HG03064 (cell line): ENCODE results near the gene MRPL9.
"Not testable (repeated sequence)": the region's sequence is repeated elsewhere in the genome, so short reads cannot be mapped to it uniquely, and the experiment has no call there.

Source experiments
- ATAC-seq: cut with Tn5 transposase; IDR thresholded peaks from one replicate; pipeline ENCODE4 v1.9.1; 2021; ENCODE audit warnings: low read depth; ENCODE audit not compliant: unreplicated experiment

The MRPL9 gene

GRCh38 chr1:151787689-151788088 is 24.4 kb upstream of the MRPL9 start:
- no peak for ATAC-seq

- ATAC-seq: no peak
These were observed 20.5 kb upstream of the MRPL9 start for GRCh38 chr1:151783796-151784195.

DNA sequence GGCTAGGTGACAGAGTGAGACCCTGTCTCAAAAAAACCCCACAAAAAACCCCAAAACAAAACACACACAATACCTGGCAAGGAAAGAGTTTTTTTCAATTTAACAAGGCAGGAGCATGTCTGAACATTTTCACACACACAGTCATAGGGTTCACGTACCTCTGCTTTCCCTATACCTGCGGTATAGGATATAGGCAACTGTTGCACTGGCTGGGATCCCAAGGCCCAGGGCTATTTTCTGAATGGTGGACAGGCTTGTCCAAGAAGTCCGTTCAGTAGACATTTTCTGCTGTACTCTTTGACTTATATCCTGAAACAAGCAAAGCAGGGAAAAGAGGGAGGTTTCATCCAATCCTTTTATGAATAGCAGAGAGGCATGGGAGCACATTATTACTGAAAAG is 19.4 kb upstream of the MRPL9 start:
- ATAC-seq: no peak

- not testable (repeated sequence) for ATAC-seq
These were observed 18.7 kb upstream of the MRPL9 start for GRCh38 chr1:151782026-151782425.

DNA sequence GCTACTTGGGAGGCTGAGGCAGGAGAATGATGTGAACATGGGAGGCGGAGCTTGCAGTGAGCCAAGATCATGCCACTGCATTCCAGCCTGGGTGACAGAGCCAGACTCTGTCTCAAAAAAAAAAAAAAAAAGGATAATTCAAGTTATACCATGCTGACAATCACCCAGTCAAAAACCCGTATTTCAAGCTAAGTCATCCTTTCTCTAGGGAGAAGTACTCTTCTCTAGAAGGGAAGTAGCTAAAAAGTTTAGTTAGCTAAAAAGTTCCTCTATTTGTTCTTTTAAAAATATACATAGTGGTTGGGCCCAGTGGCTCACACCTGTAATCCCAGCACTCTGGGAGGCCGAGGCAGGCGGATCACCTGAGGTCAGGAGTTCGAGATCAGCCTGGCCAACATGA is 17.4 kb upstream of the MRPL9 start:
- not testable (repeated sequence) for ATAC-seq

- no peak for ATAC-seq
These were observed 16.6 kb upstream of the MRPL9 start for GRCh38 chr1:151779852-151780251.

GRCh38 chr1:151777317-151777716 is 14.0 kb upstream of the MRPL9 start:
- no peak for ATAC-seq

GRCh38 chr1:151776665-151777062 is 13.4 kb upstream of the MRPL9 start:
- no peak for ATAC-seq

DNA sequence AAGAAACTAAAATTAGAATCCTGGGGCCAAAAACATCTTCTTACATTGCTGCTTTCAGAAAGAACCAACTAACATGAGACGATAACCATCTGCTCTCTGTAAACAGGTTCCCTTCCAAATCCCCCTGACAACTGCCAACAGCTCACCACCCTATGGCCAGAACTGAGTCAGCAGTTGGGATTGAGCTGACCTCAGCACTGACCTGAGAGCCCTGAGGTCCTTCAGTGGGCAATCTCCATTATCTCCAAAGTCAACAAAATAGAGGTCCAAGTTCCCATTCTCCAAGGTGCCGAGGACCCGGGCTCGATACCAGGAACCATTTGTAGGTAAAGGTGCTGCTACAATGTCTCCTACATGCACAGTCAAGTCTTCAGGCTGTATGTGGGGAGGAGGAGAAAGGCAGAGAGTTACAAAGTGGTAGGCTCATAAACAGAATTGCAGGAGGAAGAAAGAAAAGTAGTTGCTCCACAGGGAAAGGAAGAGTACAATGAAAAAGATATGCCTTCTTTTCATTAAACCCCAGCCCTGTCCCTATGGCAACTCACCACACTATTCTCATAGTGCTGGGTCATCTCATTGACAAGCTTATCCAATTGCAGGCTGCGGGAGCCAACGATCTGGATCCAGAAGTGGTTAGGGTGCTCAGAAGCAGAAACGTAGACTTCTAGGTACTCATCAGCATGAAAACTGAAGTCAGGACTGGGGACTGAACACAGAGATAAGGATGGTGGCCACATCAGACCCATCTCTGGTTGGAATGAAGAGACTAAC is 12.8 kb upstream of the MRPL9 start:
- no peak for ATAC-seq

GRCh38 chr1:151774256-151774922 is 11.1 kb upstream of the MRPL9 start:
- ATAC-seq: no peak

DNA sequence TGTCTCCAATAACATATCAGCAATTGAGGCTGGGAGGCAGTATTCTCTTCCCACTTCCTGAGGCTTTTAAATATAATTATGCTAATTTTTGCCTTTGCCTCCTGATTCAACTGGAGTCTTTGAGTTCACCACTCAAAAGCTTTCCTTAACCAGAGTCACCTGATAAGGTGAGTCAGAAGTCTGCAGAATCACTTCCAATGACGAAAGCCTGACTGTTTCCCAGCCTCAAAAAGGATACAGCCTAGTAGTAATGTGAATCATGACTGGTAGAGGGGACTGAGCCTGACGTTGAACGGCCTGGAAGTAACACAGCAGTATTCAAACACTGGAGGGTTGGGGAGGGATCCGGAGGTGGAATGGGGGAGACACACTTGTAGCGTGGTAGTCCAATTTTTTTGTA is 10.4 kb upstream of the MRPL9 start:
- ATAC-seq: no peak

DNA sequence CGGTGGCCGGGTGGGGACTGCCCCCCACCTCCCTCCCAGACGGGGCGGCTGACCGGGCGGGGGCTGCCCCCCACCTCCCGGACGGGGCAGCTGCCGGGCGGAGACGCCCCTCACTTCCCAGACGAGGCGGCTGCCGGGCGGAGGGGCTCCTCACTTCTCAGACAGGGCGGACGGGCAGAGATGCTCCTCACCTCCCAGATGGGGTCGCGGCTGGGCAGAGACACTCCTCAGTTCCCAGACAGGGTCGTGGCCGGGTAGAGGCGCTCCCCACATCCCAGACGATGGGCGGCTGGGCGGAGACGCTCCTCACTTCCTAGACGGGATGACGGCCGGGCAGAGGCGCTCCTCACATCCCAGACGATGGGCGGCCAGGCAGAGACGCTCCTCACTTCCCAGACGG is 6.0 kb upstream of the MRPL9 start:
- not testable (repeated sequence) for ATAC-seq

- ATAC-seq: not testable (repeated sequence)
These were observed 5.2 kb upstream of the MRPL9 start for GRCh38 chr1:151768351-151769066.

- ATAC-seq: no peak
These were observed 694 bp upstream of the MRPL9 start for GRCh38 chr1:151763990-151764389.

DNA sequence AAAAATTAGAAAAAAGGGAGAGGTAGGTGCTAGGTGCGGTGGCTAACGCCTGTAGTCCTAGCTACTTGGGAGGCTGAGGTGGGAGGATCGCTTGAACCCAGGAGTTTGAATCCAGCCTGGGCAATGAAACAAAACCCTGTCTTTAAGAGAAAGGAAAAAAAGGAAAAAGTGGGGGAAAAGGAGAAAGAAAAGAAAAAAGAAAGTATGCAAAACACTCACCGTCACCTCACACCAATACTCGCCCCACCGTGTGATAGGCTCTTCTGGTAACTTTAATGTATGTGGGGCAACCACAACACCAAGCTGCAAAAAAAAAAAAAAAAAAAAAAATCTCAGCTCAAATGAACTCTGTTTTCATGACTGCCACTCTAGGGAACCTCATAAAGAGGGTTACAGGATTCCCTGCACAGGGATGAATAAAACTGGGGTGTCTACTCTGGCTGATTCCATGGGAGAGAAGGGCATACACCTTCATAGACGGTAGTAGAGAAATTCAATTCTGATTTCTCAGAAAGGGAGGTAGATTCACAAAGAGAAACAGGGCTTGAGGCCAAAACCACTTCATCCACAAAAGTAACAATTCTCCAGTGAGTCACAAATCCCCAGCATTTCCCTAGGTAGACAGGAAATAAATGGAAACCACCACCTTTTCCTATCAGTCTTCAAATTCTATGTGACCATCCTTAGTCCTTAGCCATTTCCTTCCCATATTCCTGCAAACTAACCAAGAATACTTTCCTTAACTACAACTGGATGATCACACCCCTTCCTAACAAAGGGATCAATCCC is 2.5 kb downstream of the MRPL9 start:
- ATAC-seq: no peak

GRCh38 chr1:151759241-151759640 is 4.1 kb downstream of the MRPL9 start:
- ATAC-seq: no peak

DNA sequence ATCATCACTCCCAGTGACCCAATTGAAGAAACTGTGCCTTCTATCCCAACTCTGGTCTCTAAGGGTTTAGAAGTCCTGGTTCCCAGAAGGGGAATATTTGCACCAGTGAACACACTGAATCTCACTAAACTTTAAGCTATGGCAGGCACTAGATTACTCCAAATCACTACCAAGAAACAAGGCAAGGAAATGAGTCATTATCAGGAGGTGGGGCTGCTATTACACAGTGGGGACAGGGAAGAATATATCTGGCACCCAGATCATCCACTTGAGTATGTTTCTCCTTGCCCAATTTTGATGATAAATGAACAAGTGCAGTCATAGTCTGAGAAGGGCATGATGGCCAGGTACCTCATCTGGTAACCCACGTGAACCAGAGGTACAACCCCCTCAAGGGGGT is 7.0 kb downstream of the MRPL9 start:
- no peak for ATAC-seq

- ATAC-seq: no peak
These were observed 21.8 kb downstream of the MRPL9 start for GRCh38 chr1:151741516-151741915.

DNA sequence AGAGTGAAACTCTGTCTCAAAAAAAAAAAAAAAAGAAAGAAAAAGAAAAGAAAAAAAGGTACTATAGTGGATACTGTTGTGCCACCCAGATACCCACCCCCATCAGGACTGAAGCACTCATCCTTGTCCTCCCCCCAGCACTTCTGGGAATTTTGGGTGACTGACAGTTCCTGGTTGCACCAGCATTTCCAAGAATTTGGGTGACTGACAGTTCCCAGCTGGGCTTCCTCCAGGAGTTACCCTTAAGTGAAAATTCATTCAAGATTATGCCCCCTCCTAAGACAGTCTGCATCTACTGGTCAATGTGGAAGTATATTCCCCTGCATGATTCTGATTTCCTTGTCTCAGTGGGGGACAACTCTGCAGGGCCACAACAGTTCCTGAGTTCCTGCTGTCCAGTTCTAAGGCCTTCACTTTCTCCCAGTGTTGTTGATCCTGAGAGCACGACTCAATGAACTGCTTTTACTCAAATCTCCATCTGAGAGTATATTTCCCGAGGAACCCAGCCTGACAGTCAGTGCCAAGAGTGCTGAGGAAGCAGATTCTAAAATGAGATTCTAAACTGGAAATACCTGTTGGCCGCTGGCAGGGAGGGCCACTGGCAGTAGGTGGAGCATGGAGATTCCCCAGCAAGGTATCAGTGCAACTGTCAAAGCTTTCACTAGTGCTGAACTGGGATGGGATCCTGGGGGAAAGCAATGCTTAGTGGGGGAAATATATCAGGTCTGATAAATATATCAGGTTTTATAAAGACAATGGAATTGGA is 23.5 kb downstream of the MRPL9 start:
- no peak for ATAC-seq

DNA sequence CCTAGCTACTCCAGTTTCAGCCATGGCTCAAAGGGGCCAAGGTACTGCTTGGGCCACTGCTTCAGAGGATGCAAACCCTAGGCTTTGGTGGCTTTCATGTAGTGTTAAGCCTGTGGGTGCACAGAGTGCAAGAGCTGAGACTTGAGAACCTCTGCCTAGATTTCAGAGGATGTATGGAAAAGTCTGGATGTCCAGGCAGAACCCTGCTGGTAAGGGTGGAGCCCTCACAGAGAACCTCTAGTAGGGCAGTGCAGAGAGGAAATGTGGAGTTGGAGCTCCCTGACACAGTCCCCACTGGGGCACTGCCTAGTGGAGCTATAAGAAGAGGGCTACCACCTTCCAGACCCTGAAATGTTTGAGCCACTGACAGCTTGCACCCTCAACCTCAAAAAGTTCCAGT is 25.8 kb downstream of the MRPL9 start:
- ATAC-seq: no peak
